Measurements from ENCODE around the gene NREP. TPM values are rescaled to one million over a fixed set of nuclear protein-coding genes. Genes with fewer than 3 reads are reported as not detected.
A peak's percentile ranks its signal among the peaks of the same experiment; 100 is the strongest.

NREP gene
- total RNA-seq, 1 experiment from 2014 or later = not detected

GRCh38 chr5:111681414-111682120, 75.4 kb downstream of the NREP start:
- no peak overlapping the region for H3K4me3 ChIP-seq
- no peaks in the 10 kb centered on the region for H3K36me3 ChIP-seq (ENCODE audit: low read depth)
- POLR2A ChIA-PET (ENCODE audit: unreplicated experiment) = no interaction called here

DNA sequence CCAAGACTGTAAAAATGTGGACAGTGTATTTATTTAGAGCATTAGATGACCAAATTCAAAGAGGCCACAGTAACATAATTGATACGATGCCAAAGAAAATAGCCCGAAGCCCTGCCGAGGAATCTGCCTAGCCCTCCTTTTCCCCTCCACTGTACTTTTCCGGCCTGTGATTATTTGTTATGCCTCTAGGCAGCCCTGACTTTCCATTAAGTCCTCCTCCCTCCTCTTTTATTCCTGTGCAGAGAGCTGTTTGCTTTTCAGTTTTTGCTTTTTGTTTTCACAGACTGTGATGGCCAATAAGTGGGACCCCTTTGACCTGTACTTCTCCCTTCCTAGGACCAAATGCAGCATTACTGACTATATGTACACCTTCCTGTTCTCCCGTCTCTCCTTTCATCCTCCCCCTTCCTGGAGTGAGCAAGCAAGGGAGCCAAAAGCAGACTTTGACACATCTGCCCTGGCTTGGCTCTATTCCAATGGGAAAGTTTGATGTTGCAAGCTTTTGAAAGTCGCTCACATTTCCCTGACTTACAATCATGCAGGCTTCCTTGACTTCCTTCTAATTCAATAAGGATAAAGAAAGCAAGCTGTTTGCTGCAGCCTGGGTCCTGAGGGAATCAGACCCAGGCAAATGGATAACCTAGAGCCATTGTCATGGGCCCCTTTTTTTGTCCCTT, 76.1 kb downstream of the NREP start:
- Histone ChIP-seq H3K27me3 (ENCODE audit: insufficient read depth, low read depth) (no peaks in the 10 kb centered on the region), H2AFZ (no peak overlapping the region), H3F3A (ENCODE audit: insufficient read depth, low read depth) (no peaks in the 10 kb centered on the region; the same call in 1 of the 2 replicates), H3K27ac (peak overlapping the region; percentile 12; the same call in 1 of the 2 replicates), H3K9me2 (ENCODE audit: insufficient read depth) (no peaks in the 10 kb centered on the region), H3K79me2 (ENCODE audit: low read depth) (no peaks in the 10 kb centered on the region), H3K9me3 (ENCODE audit: insufficient read depth, low read depth) (no peaks in the 10 kb centered on the region; the same call in 1 of the 2 replicates), H3K4me1 (replicated peaks; ENCODE audit: insufficient read depth) (peaks cover 19% of the 10 kb centered on the region), H4K20me1 (ENCODE audit: insufficient read depth) (no peaks in the 10 kb centered on the region), H3K4me2 (peak overlapping the region; percentile 24), H3K4me3 (no peak overlapping the region), H3K36me3 (ENCODE audit: low read depth) (no peaks in the 10 kb centered on the region)
- DNase-seq = peak; percentile 0 to 66
- TF ChIP-seq, protein P1, sequence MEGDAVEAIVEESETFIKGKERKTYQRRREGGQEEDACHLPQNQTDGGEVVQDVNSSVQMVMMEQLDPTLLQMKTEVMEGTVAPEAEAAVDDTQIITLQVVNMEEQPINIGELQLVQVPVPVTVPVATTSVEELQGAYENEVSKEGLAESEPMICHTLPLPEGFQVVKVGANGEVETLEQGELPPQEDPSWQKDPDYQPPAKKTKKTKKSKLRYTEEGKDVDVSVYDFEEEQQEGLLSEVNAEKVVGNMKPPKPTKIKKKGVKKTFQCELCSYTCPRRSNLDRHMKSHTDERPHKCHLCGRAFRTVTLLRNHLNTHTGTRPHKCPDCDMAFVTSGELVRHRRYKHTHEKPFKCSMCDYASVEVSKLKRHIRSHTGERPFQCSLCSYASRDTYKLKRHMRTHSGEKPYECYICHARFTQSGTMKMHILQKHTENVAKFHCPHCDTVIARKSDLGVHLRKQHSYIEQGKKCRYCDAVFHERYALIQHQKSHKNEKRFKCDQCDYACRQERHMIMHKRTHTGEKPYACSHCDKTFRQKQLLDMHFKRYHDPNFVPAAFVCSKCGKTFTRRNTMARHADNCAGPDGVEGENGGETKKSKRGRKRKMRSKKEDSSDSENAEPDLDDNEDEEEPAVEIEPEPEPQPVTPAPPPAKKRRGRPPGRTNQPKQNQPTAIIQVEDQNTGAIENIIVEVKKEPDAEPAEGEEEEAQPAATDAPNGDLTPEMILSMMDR (conservative IDR thresholded peaks at IDR 0.05) = no peak
- TF ChIP-seq EZH2 (IDR thresholded peaks at IDR 0.05; ENCODE audit: low read depth) = no peak
- intact Hi-C loops (cut with micrococcal nuclease; ENCODE audit: unreplicated experiment) = loop anchor here (5.0 kb wide), 1 partner anchor 34 kb away; no protein-coding TSS in a partner anchor
- ChIA-PET POLR2A (ENCODE audit: unreplicated experiment) (no interaction called here), CTCF (no interaction called here)
- no TSS peak for BruUV-seq (replicated peaks)

More at GRCh38 chr5:111681414-111682120, 75.4 kb downstream of the NREP start:
- no peaks in the 10 kb centered on the region for H3K9me2 ChIP-seq (ENCODE audit: insufficient read depth)
- CTCF ChIA-PET = no interaction called here
- no peaks in the 10 kb centered on the region for H3K79me2 ChIP-seq (ENCODE audit: low read depth)
- no peaks in the 10 kb centered on the region for H3K27me3 ChIP-seq (ENCODE audit: insufficient read depth, low read depth)
- DNase-seq = no peak
- H3K27ac ChIP-seq = no peak overlapping the region; the same call in 1 of the 2 replicates
- peaks cover 19% of the 10 kb centered on the region for H3K4me1 ChIP-seq (replicated peaks; ENCODE audit: insufficient read depth)
- no peaks in the 10 kb centered on the region; the same call in 1 of the 2 replicates for H3F3A ChIP-seq (ENCODE audit: insufficient read depth, low read depth)
- intact Hi-C loops (cut with micrococcal nuclease; ENCODE audit: unreplicated experiment) = loop anchor here (5.0 kb wide), 1 partner anchor 34 kb away; no protein-coding TSS in a partner anchor
- H2AFZ ChIP-seq = no peak overlapping the region
- H4K20me1 ChIP-seq (ENCODE audit: insufficient read depth) = no peaks in the 10 kb centered on the region
- H3K4me2 ChIP-seq = peak overlapping the region; percentile 24
- TF ChIP-seq, protein P1 (conservative IDR thresholded peaks at IDR 0.05) = no peak
- TF ChIP-seq EZH2 (IDR thresholded peaks at IDR 0.05; ENCODE audit: low read depth) = no peak
- H3K9me3 ChIP-seq (ENCODE audit: insufficient read depth, low read depth) = no peaks in the 10 kb centered on the region; the same call in 1 of the 2 replicates
- BruUV-seq (replicated peaks) = no TSS peak

DNA sequence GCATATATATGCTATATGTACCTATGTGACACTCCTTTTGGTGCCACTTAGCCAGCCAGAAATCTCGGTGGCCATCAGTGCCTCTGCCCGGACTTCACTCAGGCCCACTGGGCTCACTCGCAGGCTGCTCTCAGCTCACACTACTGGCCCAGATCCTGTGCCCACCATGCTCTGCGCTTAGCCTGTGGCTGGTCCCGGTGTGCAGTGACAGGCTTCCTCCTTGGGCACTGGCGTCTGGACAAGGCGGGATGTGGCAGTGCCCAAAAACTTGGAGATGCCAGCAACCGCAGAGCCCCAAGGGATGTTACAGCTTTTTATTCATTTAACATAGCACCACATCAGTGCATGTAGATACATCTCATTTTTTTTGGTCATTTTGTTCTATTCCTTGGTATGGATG, 77.4 kb downstream of the NREP start:
- Histone ChIP-seq H3K4me3 (no peak overlapping the region), H3K9me3 (ENCODE audit: insufficient read depth, low read depth) (no peaks in the 10 kb centered on the region), H3K36me3 (ENCODE audit: low read depth) (no peaks in the 10 kb centered on the region), H3K9me2 (ENCODE audit: insufficient read depth) (no peaks in the 10 kb centered on the region), H3F3A (ENCODE audit: insufficient read depth, low read depth) (no peaks in the 10 kb centered on the region; the same call in 1 of the 2 replicates), H2AFZ (no peak overlapping the region), H3K79me2 (ENCODE audit: low read depth) (no peaks in the 10 kb centered on the region), H3K27me3 (ENCODE audit: insufficient read depth, low read depth) (0 out of 2 replicates have a peak, but pooled peaks cover 3% of the 10 kb centered on the region), H3K4me1 (replicated peaks; ENCODE audit: insufficient read depth) (peaks cover 19% of the 10 kb centered on the region), H3K4me2 (no peak overlapping the region), H3K27ac (no peak overlapping the region), H4K20me1 (ENCODE audit: insufficient read depth) (no peaks in the 10 kb centered on the region)
- TF ChIP-seq, protein P1 (conservative IDR thresholded peaks at IDR 0.05) = no peak
- no peak for TF ChIP-seq EZH2 (IDR thresholded peaks at IDR 0.05; ENCODE audit: low read depth)
- ChIA-PET POLR2A (ENCODE audit: unreplicated experiment) (no interaction called here), CTCF (no interaction called here)
- DNase-seq = no peak
- intact Hi-C loops (cut with micrococcal nuclease; ENCODE audit: unreplicated experiment) = loop anchor here (5.0 kb wide), 1 partner anchor 32 kb away; no protein-coding TSS in a partner anchor
- BruUV-seq (replicated peaks) = no TSS peak

Other genes starting within 250 kb of the NREP start
- gene STARD4, start 244.7 kb downstream of the NREP start, total RNA-seq (2021) = 5.1 and 6.4 TPM in 2 replicates